Lung (tissue), 12 donors: ENCODE measurements around the gene FALEC. TPM values are rescaled to one million over a fixed set of nuclear protein-coding genes. Genes with fewer than 3 reads are reported as not detected.

ENCODE experiments used
- ATAC-seq: fragments of 200-7000 bp; cut with Tn5 transposase; one replicate; pipeline ENCODE4 v1.9.1; 2020; ENCODE audit warnings: moderate number of reproducible peaks; ENCODE audit not compliant: insufficient read depth, low FRiP score
- DNase-seq, 3 donors: peaks; one replicate each; pipeline ENCODE4 v3.0.0-alpha.2; 2013 to 2017
- H3K27ac ChIP-seq, 2 donors: one replicate each; pipeline ENCODE4 v1.5.1; 2013; ENCODE audit warnings: mild to moderate bottlenecking in 2 of 2, moderate library complexity in 2 of 2, control low read depth in 1 of 2, inconsistent platforms in 1 of 2, low read depth in 1 of 2, low read length in 1 of 2
- H3K27me3 ChIP-seq, 3 donors: one replicate each; pipeline ENCODE4 v1.5.1; 2013; ENCODE audit warnings: low read length in 2 of 3; ENCODE audit not compliant: control insufficient read depth in 3 of 3, insufficient read depth in 3 of 3
- H3K36me3 ChIP-seq, 4 donors: one replicate each; pipeline ENCODE4 v1.5.1; 2013; ENCODE audit warnings: low read length in 4 of 4, mild to moderate bottlenecking in 1 of 4, moderate library complexity in 1 of 4; ENCODE audit not compliant: control insufficient read depth in 4 of 4, insufficient read depth in 4 of 4
- H3K4me1 ChIP-seq, 5 donors: one replicate each; pipeline ENCODE4 v1.5.1; 2013; ENCODE audit warnings: low read length in 5 of 5, mild to moderate bottlenecking in 2 of 5, moderate library complexity in 1 of 5; ENCODE audit not compliant: control insufficient read depth in 5 of 5, insufficient read depth in 5 of 5
- H3K4me3 ChIP-seq: one replicate; pipeline ENCODE4 v1.5.1; 2013; ENCODE audit warnings: mild to moderate bottlenecking, control low read depth, moderate library complexity
- H3K9ac ChIP-seq, 2 donors: one replicate each; pipeline ENCODE4 v1.5.1; 2013; ENCODE audit warnings: low read length in 2 of 2, control low read depth in 1 of 2; ENCODE audit not compliant: insufficient read depth in 1 of 2
- H3K9me3 ChIP-seq, 4 donors: one replicate each; pipeline ENCODE4 v1.5.1; 2013; ENCODE audit warnings: low read length in 3 of 4, mild to moderate bottlenecking in 1 of 4, moderate library complexity in 1 of 4; ENCODE audit not compliant: control insufficient read depth in 4 of 4, insufficient read depth in 3 of 4
- CTCF ChIP-seq: IDR thresholded peaks from 2 replicates; pipeline ENCODE4 v1.5.1; 2012; ENCODE audit warnings: mild to moderate bottlenecking; ENCODE audit errors: control extremely low read depth, extremely low read depth
- WGBS, 2 donors: extraction: QIAGEN DNeasy Blood & Tissue Kit; methylation state at CpG; one replicate each; pipeline ENCODE4 v1.1.7; 2013; 5-methylcytosine and 5-hydroxymethylcytosine counted together
- polyA plus RNA-seq, 2 donors: library from polyadenylated mRNA; stranded (reverse); fragments of 200-250 nt; gene quantifications; one replicate each; pipeline ENCODE4 v1.2.1, GENCODE V29; 2013
- total RNA-seq, 2 donors: library from RNA; depleted of rRNA in 1 of 2; stranded (reverse); fragments of >200 nt in 1 of 2; gene quantifications; one replicate each; pipeline ENCODE4 v1.2.1, GENCODE V29; 2014 to 2021
- donor health status: control.
- donor health status: control.
- donor health status: Bipolar disorder and iron deficiency.
- donor health status: healthy.
- donor health status: DM: yes; HTN: yes; CAD: no.

Gene FALEC
- total and polyA plus RNA-seq, 4 donors = 0.09 TPM; not detected in 3

- TF ChIP-seq CTCF = no peak
- H3K27ac ChIP-seq = no peak overlapping the region
- DNase-seq (peak in 2 of 3 donors; percentile 47 to 53), ATAC-seq (no peak)
- no peak overlapping the region for H3K4me3 ChIP-seq
- no peaks in the 10 kb centered on the region for H3K9me3 ChIP-seq
- peaks cover 0 to 14% (median 2%) of the 10 kb centered on the region in 5 donors for H3K4me1 ChIP-seq
- no peaks in the 10 kb centered on the region for H3K27me3 ChIP-seq
- H3K36me3 ChIP-seq = no peaks in the 10 kb centered on the region
- H3K9ac ChIP-seq = peak overlapping the region in 1 of 2 donors; percentile 26
- 53 to 78% methylated on average over 3 of the region's 3 CpGs for WGBS, 2 donors
Observed at GRCh38 chr1:150544204-150544603, 28.7 kb downstream of the FALEC start.

DNA sequence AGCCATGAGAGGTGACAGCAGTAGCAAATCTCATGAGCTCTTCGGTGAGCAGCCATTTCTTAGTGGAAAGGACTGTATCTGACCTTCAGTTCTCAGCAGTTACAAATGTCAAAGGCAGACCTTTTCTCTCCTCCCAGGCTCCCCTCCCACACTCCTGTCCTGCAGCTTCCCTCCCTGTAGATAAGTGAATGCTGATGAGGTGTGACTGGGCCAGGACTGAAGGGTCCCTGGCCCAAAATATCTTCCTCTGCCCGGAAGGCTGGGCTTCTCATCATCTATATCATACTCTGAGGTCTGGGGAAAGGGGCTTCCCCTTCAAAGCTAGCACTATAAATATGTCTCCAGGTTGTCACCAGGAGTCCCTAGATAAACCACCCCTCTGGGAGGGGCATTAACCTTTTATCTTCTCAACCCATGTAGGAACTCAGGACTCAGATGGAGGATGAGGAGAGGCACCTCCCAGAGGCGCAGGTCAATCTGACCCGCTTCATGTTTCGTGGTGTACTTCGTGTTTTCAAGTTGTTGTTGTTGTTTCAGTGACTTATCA lies 30.0 kb downstream of the FALEC start:
- H3K27ac ChIP-seq = no peak overlapping the region
- TF ChIP-seq CTCF = no peak
- peaks cover 0 to 27% (median 4%) of the 10 kb centered on the region in 5 donors for H3K4me1 ChIP-seq
- no peak overlapping the region for H3K9ac ChIP-seq
- no peak overlapping the region for H3K4me3 ChIP-seq
- H3K36me3 ChIP-seq = no peaks in the 10 kb centered on the region
- no peaks in the 10 kb centered on the region for H3K9me3 ChIP-seq
- H3K27me3 ChIP-seq = no peaks in the 10 kb centered on the region
- ATAC-seq (no peak), DNase-seq (no peak)
- 83 to 86% methylated on average over 6 of the region's 6 CpGs for WGBS, 2 donors

DNA sequence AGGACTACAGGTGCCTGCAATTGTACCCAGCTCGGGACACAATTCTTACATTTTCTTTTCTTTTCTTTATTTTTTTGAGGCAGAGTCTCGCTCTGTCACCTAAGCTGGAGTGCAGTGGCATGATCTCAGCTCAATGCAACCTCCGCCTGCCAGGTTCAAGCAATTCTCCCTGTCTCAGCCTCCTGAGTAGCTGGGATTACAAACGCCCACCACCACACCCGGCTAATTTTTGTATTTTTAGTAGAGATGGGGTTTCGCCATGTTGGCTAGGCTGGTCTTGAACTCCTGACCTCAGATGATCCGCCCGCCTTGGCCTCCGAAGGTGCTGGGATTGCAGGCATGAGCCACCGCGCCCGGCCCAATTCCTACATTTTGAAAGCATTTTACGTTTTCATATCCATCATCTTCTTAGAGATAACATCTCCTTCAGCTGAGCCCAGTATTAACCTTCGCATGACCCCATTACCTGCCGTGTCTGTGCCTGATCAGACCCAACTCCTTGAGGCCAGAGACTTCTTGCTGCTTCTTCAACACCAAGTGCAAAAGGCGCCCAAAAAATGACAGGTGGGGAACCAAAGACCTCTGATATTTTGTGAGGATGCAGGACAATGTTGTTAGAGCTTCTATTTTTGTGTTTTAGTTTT lies 30.9 kb downstream of the FALEC start:
- 83 to 94% methylated on average over 16 of the region's 16 CpGs for WGBS, 2 donors

More for the DNA sequence above, 30.9 kb downstream of the FALEC start:
- H3K27ac ChIP-seq = no peak overlapping the region
- ATAC-seq = no peak
- no peak for DNase-seq
- H3K9me3 ChIP-seq = no peaks in the 10 kb centered on the region
- TF ChIP-seq CTCF = no peak
- no peak overlapping the region for H3K9ac ChIP-seq
- peaks cover 0 to 35% (median 10%) of the 10 kb centered on the region in 5 donors for H3K4me1 ChIP-seq
- H3K36me3 ChIP-seq = no peaks in the 10 kb centered on the region
- H3K4me3 ChIP-seq = no peak overlapping the region
- no peaks in the 10 kb centered on the region for H3K27me3 ChIP-seq
